ENCODE measurements around the gene PGP.
"Not testable (repeated sequence)": the region's sequence is repeated elsewhere in the genome, so short reads cannot be mapped to it uniquely, and the experiment has no call there.

- not testable (repeated sequence) for TF ChIP-seq SP1 (IDR thresholded peaks at IDR 0.05); FOXM1 (IDR thresholded peaks at IDR 0.05; ENCODE audit: borderline replicate concordance); TARDBP (IDR thresholded peaks at IDR 0.05); ZNF384 (IDR thresholded peaks at IDR 0.05); PKNOX1 (IDR thresholded peaks at IDR 0.05)
Measured at GRCh38 chr16:2263026-2263425, 48.4 kb upstream of the PGP start.

Measured in HEK293T (cell line).